Endothelial cell of umbilical vein (primary cell): ENCODE measurements around the gene RARRES2. TPM values are rescaled to one million over a fixed set of nuclear protein-coding genes. Genes with fewer than 3 reads are reported as not detected.
"Not testable (repeated sequence)": the region's sequence is repeated elsewhere in the genome, so short reads cannot be mapped to it uniquely, and the experiment has no call there.

Experiments used
- BruUV-seq: library from RNA; stranded (reverse); fragments of 400-500 nt; replicated peaks from 2 replicates; lab custom pipeline; 2021; lab: Mats Ljungman, UMichigan
- CTCF ChIA-PET: fragments of 300-600, 350-600 bp; sonication (Branson Sonifier 250); formaldehyde crosslinking; loops from one replicate; lab custom pipeline; 2021; ENCODE audit warnings: antibody characterized with exemption, inconsistent platforms; lab: Charles Lee
- POLR2A ChIA-PET: fragments of 300-600, 350-600 bp; sonication (Branson Sonifier 250); formaldehyde crosslinking; loops from one replicate; lab custom pipeline; 2021; ENCODE audit warnings: antibody characterized with exemption, inconsistent platforms; lab: Charles Lee
- DNase-seq: peaks from one replicate; pipeline ENCODE4 v3.0.0-alpha.2; 2011; ENCODE audit warnings: low read depth, low spot score
- FAIRE-seq: peaks from 2 replicates; lab custom pipeline; 2011; peaks lifted over from hg19 to GRCh38; lab: Jason Lieb, UNC
- H2AFZ ChIP-seq: 2 replicates; pipeline ENCODE4 v1.6.0; 2012; ENCODE audit warnings: low read depth, low read length, control low read depth, inconsistent platforms
- H3K27ac ChIP-seq: 2 replicates; pipeline ENCODE4 v1.5.1; 2011; ENCODE audit warnings: low read depth, mild to moderate bottlenecking, control low read depth, low read length, moderate library complexity; ENCODE audit not compliant: insufficient read depth
- H3K27me3 ChIP-seq, 2 experiments: 2 replicates each; pipeline versions ENCODE4 v1.6.0 to v1.6.1; 2011; ENCODE audit warnings: low read length in 2 of 2, mixed read lengths in 1 of 2; ENCODE audit not compliant: control insufficient read depth in 2 of 2, insufficient read depth in 2 of 2
- H3K36me3 ChIP-seq, 2 experiments: 2 replicates in 1 of 2; 3 replicates in 1 of 2; pipeline ENCODE4 v1.5.1; 2011; ENCODE audit warnings: low read length in 2 of 2, mild to moderate bottlenecking in 1 of 2, moderate library complexity in 1 of 2; ENCODE audit not compliant: control insufficient read depth in 2 of 2, insufficient read depth in 2 of 2; ENCODE audit errors: extremely low read depth in 1 of 2
- H3K4me1 ChIP-seq: 3 replicates; pipeline ENCODE4 v1.5.1; 2011; ENCODE audit warnings: mild to moderate bottlenecking, low read length; ENCODE audit not compliant: control insufficient read depth, insufficient read depth; ENCODE audit errors: extremely low read depth
- H3K4me2 ChIP-seq: 2 replicates; pipeline ENCODE4 v1.6.1; 2011; ENCODE audit warnings: low read length, control low read depth, mixed read lengths; ENCODE audit not compliant: insufficient read depth
- H3K4me3 ChIP-seq, 3 experiments: fragments of 200-600 bp in 1 of 3; sonication (generic), shearing (Covaris generic) in 1 of 3; replicated peaks in 1 of 3; 2 replicates each; pipeline ENCODE4 v1.5.1; 2011 to 2016; ENCODE audit warnings: control low read depth in 3 of 3, low read length in 3 of 3, mild to moderate bottlenecking in 2 of 3, inconsistent platforms in 1 of 3, low read depth in 1 of 3, moderate library complexity in 1 of 3; ENCODE audit not compliant: insufficient read depth in 1 of 3
- H3K79me2 ChIP-seq: 2 replicates; pipeline ENCODE4 v1.6.0; 2012; ENCODE audit warnings: low read length, inconsistent platforms; ENCODE audit not compliant: control insufficient read depth, insufficient read depth
- H3K9ac ChIP-seq: replicated peaks from 2 replicates; pipeline ENCODE3; 2011; ENCODE audit warnings: low read length, control low read depth; ENCODE audit not compliant: insufficient read depth; ENCODE audit errors: extremely low read depth
- H3K9me1 ChIP-seq: replicated peaks from 3 replicates; pipeline ENCODE4 v1.6.0; 2011; ENCODE audit warnings: mild to moderate bottlenecking, low read length; ENCODE audit not compliant: control insufficient read depth, insufficient read depth; ENCODE audit errors: extremely low read depth
- H3K9me3 ChIP-seq: replicated peaks from 2 replicates; pipeline ENCODE4 v1.5.1; 2012; ENCODE audit warnings: low read length, inconsistent platforms; ENCODE audit not compliant: control insufficient read depth, insufficient read depth
- H4K20me1 ChIP-seq: replicated peaks from 2 replicates; pipeline ENCODE3; 2011; ENCODE audit warnings: mild to moderate bottlenecking, low read length; ENCODE audit not compliant: control insufficient read depth, insufficient read depth; ENCODE audit errors: extremely low read depth
- CTCF ChIP-seq, 2 donors: IDR thresholded peaks; 1 replicate in 1 of 2; 2 replicates in 1 of 2; pipeline ENCODE4 v1.5.1; 2011; ENCODE audit warnings: low read length in 2 of 2, mild to moderate bottlenecking in 2 of 2, moderate library complexity in 2 of 2, control low read depth in 1 of 2, inconsistent platforms in 1 of 2, low read depth in 1 of 2; ENCODE audit not compliant: insufficient read depth in 1 of 2; ENCODE audit errors: extremely low read depth in 1 of 2
- EZH2 ChIP-seq: IDR thresholded peaks from 2 replicates; pipeline ENCODE4 v1.6.1; 2012; ENCODE audit warnings: borderline replicate concordance, low read depth, mild to moderate bottlenecking, moderate library complexity, low read length, inconsistent platforms; ENCODE audit not compliant: severe bottlenecking
- FOS ChIP-seq: IDR thresholded peaks from 2 replicates; pipeline ENCODE4 v1.6.1; 2011; ENCODE audit warnings: mild to moderate bottlenecking, low read length, moderate library complexity, borderline replicate concordance; ENCODE audit not compliant: insufficient read depth
- GATA2 ChIP-seq: IDR thresholded peaks from 2 replicates; pipeline ENCODE4 v1.7.0; 2011; ENCODE audit warnings: low read depth, mild to moderate bottlenecking, moderate library complexity, mixed read lengths, low read length; ENCODE audit not compliant: insufficient read length, insufficient read depth
- JUN ChIP-seq: IDR thresholded peaks from 2 replicates; pipeline ENCODE4 v1.6.1; 2011; ENCODE audit warnings: borderline replicate concordance, low read depth; ENCODE audit not compliant: insufficient read length, insufficient read depth
- MAX ChIP-seq: IDR thresholded peaks from 2 replicates; pipeline ENCODE4 v1.6.1; 2011; ENCODE audit not compliant: insufficient read depth, insufficient read length
- MYC ChIP-seq: IDR thresholded peaks from one replicate; pipeline ENCODE4 v1.6.1; 2011; ENCODE audit warnings: mild to moderate bottlenecking, low read depth, low read length
- POLR2A ChIP-seq: IDR thresholded peaks from 2 replicates; pipeline ENCODE4 v1.6.1; 2012; ENCODE audit warnings: low read depth, mild to moderate bottlenecking, control low read depth, low read length
- POLR2AphosphoS5 ChIP-seq: IDR thresholded peaks from 2 replicates; pipeline ENCODE4 v1.6.1; 2012; ENCODE audit warnings: low read depth, mild to moderate bottlenecking, control low read depth, low read length, moderate library complexity; ENCODE audit not compliant: insufficient read depth
- dilution Hi-C: fragments of 300-500 bp; cut with MboI; formaldehyde crosslinking; loops from one replicate; pipeline ENCODE4 v1.15.0; 2019; ENCODE audit warnings: low sequenced_read_pairs; ENCODE audit not compliant: extremely low pct_ligation_motif_present
- intact Hi-C: fragments of 100-400 bp; cut with micrococcal nuclease; formaldehyde crosslinking; loops from one replicate; pipeline ENCODE4 v1.10.0; 2022
- polyA plus RNA-seq, 4 experiments: library from polyadenylated mRNA; depleted of rRNA in 3 of 4; stranded (reverse) in 3 of 4; unstranded in 1 of 4; fragments of >200 nt; gene quantifications; 2 replicates each; pipeline versions ENCODE4 v1.2.1 to v1.2.3, GENCODE V29; 2011 to 2012; ENCODE audit warnings: missing spikeins in 1 of 4
- total RNA-seq: library from RNA; stranded (reverse); gene quantifications from 2 replicates; pipeline ENCODE4 v1.2.3, GENCODE V29; 2021

Gene RARRES2
- total and polyA plus RNA-seq, 2 donors (not counting 3 experiments of a cell fraction or from before 2014, with no cell fraction given), result not detected

GRCh38 chr7:150385884-150386283, 44.5 kb upstream of the RARRES2 start:
- H3K27ac ChIP-seq, H3K9ac ChIP-seq, H3K9me1 ChIP-seq, DNase-seq, POLR2A ChIA-PET, H3K27me3 ChIP-seq, H3K4me3 ChIP-seq, H4K20me1 ChIP-seq, intact Hi-C loops, dilution Hi-C loops, H3K4me1 ChIP-seq, H2AFZ ChIP-seq, FAIRE-seq, H3K4me2 ChIP-seq, BruUV-seq, H3K9me3 ChIP-seq: not testable (repeated sequence)
- CTCF ChIA-PET, result interaction anchor here (1.2 to 1.3 kb wide), 2 partner anchors 7 to 32 kb away, joined by 3 to 4 read pairs; no protein-coding TSS in a partner anchor
- Histone ChIP-seq H3K36me3 (peaks cover 0 to 16% of the 10 kb centered on the region in 2 experiments), H3K79me2 (peaks cover 23% of the 10 kb centered on the region)

GRCh38 chr7:150385302-150385723, 43.9 kb upstream of the RARRES2 start:
- ChIA-PET CTCF (interaction anchor here (1.2 to 1.3 kb wide), 2 partner anchors 8 to 33 kb away, joined by 3 to 4 read pairs; no protein-coding TSS in a partner anchor), POLR2A (no interaction called here)
- no peak overlapping the region for H3K27ac ChIP-seq

More at GRCh38 chr7:150385302-150385723, 43.9 kb upstream of the RARRES2 start:
- intact Hi-C loops, result no loop called here
- Histone ChIP-seq H3K9ac (no peak overlapping the region), H3K27me3 (no peaks in the 10 kb centered on the region), H2AFZ (no peak overlapping the region), H3K79me2 (peaks cover 29% of the 10 kb centered on the region), H3K4me2 (no peak overlapping the region), H3K9me3 (no peaks in the 10 kb centered on the region), H3K36me3 (peaks cover 0 to 16% of the 10 kb centered on the region in 2 experiments), H4K20me1 (no peaks in the 10 kb centered on the region), H3K9me1 (no peaks in the 10 kb centered on the region), H3K4me1 (peaks cover 2% of the 10 kb centered on the region), H3K4me3 (no peak overlapping the region)
- no peak for TF ChIP-seq CTCF (IDR thresholded peaks at IDR 0.05; ENCODE audit: extremely low read depth in 1 of 2, insufficient read depth in 1 of 2, low read depth in 1 of 2, low read length in 2 of 2)
- no peak for TF ChIP-seq GATA2
- no peak for TF ChIP-seq MAX
- no peak for TF ChIP-seq JUN
- TF ChIP-seq FOS, result no peak
- no peak for TF ChIP-seq MYC
- no peak for TF ChIP-seq POLR2A
- no peak for TF ChIP-seq POLR2AphosphoS5
- no peak for TF ChIP-seq EZH2
- dilution Hi-C loops, result no loop called here
- DNase-seq (no peak), FAIRE-seq (no peak)
- BruUV-seq, result no TSS peak
